Measurements from ENCODE around the gene FOXL3.

GRCh38 chr7:266851-267840, 22.8 kb upstream of the FOXL3 start:
- TF ChIP-seq CTCF (IDR thresholded peaks at IDR 0.05), result peak in 3 of 4 donors; percentile 32 to 52 (median 34)
- TF ChIP-seq POLR2A (IDR thresholded peaks at IDR 0.05), result no peak

All from right lobe of liver (tissue), 4 donors.